NB4 (cell line): ENCODE measurements around the gene GRIK4.

Experiments
- DNase-seq: peaks from one replicate; pipeline ENCODE4 v3.0.0; 2010; ENCODE audit warnings: low read depth
- H3K4me3 ChIP-seq: one replicate; pipeline ENCODE4 v1.5.1; 2011; ENCODE audit warnings: mild to moderate bottlenecking, low read depth, low read length, moderate library complexity
- CTCF ChIP-seq: IDR thresholded peaks from one replicate; pipeline ENCODE4 v1.5.1; 2012; ENCODE audit warnings: low read depth, low read length
- MYC ChIP-seq: IDR thresholded peaks from 2 replicates; pipeline ENCODE4 v1.6.1; 2011; ENCODE audit warnings: low read depth, low read length
- POLR2A ChIP-seq: IDR thresholded peaks from 2 replicates; pipeline ENCODE4 v1.6.1; 2011; ENCODE audit warnings: mild to moderate bottlenecking; ENCODE audit not compliant: insufficient read length; ENCODE audit errors: extremely low read depth
- TF ChIP-seq, protein P1 (sequence below): IDR thresholded peaks from 2 replicates; pipeline ENCODE4 v1.6.1; 2011; ENCODE audit warnings: low read depth, low read length

Gene GRIK4

DNA sequence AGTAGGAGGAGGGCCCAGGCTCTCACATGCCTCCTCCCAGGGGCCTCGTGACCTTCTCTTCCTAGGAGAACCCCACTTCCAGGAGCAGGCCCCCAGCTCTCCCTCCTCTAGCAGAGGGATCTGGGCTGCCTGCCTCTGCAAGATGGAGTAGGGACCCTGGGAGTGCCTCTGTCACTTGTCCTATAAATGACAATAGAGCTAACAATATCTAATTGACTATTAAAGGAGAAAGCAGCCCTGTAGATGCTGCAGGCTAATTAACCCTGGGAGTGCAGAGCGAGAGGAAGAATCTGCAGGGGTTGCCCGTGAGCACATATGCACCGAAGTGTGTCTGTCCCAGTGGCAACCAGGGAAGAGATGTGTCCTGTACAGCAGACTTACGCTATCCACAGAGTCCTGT is 184.4 kb downstream of the GRIK4 start:
- H3K4me3 ChIP-seq: no peak overlapping the region
- DNase-seq: no peak
- no peak for TF ChIP-seq MYC
- TF ChIP-seq, protein P1, sequence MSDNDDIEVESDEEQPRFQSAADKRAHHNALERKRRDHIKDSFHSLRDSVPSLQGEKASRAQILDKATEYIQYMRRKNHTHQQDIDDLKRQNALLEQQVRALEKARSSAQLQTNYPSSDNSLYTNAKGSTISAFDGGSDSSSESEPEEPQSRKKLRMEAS: no peak
- TF ChIP-seq CTCF: no peak
- no peak for TF ChIP-seq POLR2A

DNA sequence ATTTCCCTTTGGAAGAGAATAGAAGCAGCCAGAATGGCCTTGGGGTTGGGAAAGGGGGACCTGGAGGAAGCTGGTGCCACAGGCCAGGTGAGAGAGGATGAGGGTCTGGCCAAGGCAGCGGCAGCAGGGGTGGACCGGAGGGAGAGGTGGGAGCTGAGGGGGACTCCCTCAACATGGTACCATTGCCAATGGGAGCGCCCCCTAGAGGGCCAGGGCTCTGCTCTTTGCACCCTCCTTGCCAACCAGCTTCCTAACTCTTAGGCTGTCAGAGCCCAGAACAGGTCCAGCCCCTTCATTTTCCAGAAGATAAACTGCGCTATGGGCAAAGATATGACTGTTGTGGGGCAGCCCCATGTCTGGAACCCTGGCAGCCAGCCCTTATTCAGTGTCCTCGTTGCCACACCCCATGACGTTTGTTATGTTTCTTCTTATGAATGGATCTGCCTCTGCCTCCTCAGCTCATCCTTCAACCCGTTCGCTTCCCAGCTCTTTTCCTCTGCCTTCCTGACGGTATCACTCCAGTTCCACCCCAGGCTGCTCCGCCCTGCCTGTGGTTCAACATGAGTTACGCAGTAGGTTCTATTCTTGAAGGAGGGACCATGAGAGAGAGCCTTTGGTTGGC is 185.2 kb downstream of the GRIK4 start:
- TF ChIP-seq CTCF (peak; percentile 59), POLR2A (no peak)
- no peak overlapping the region for H3K4me3 ChIP-seq
- DNase-seq: no peak

DNA sequence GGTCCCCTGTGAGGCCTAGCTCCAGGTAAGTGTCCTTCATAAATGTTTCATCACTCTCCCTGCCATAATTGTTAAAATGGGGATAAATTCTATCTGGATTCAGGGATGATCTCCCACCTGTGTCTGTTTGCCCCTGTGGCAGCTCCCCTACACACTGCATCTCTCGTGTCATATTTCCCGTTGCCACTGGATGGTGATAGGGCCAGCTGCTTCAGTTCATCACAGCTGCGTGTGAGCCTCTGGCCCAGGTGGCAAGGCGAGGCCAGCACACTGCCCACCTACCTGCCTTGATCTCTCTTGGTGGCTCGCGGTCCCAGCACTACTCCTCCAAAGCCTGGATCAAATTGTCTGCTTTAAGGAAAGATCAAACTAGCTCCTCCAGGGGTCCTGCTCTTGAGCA is 187.4 kb downstream of the GRIK4 start:
- TF ChIP-seq MYC (no peak), CTCF (no peak), POLR2A (no peak)
- TF ChIP-seq, protein P1: no peak
- DNase-seq: no peak
- H3K4me3 ChIP-seq: no peak overlapping the region

- no peak overlapping the region for H3K4me3 ChIP-seq
- TF ChIP-seq CTCF: no peak
- no peak for TF ChIP-seq MYC
- TF ChIP-seq POLR2A: no peak
- TF ChIP-seq, protein P1: no peak
- peak; percentile 10 for DNase-seq
Measured at GRCh38 chr11:120702656-120703055, 191.1 kb downstream of the GRIK4 start.

DNA sequence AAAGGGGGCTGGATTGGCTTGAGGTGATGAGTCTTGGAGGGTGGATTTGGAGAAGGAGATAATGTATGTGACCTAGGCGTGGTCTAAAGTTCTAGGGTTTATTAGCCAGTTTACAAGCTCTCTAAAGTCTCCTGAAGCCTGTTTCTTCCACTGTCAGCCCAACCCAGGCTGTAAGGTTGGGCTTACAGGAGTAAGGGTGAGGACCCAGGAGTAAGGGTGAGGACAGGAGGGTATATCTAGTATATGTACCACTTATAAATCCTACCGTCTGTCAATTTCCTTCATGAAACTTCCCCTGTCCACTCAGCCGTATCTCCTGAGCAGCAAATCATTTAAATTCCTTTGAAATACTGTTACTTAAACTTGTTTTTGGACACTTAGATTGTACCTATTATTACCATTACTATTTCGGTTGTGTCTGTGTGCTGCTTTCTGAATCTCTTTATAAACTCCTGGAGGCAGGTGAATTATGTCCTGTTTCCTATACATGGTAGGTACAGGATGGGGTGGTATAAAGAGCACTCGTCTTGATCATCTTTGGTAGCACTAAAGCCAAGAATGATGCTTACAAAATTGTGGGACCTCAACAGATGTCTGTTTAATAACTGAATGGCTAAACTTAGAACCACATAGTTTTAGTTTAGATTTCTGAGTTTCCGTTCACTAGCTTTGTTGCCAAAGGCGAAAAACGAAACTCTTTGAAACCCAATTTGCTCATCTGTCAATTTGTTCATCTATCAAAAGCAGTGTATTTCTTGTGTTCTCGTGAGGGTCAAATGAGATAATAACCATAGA is 192.0 kb downstream of the GRIK4 start:
- no peak for DNase-seq
- no peak for TF ChIP-seq POLR2A
- TF ChIP-seq MYC: no peak
- TF ChIP-seq CTCF: no peak
- TF ChIP-seq, protein P1: no peak
- H3K4me3 ChIP-seq: no peak overlapping the region
